Esophagus muscularis mucosa (tissue), 4 donors: ENCODE measurements around the gene DTX3.
A peak's percentile ranks its signal among the peaks of the same experiment; 100 is the strongest.

ENCODE experiments used
- CTCF ChIP-seq, 3 experiments: fragments of 200-600 bp in 2 of 3; fragments of 450-650 bp in 1 of 3; sonication (generic) in 2 of 3; IDR thresholded peaks; one replicate each; pipeline ENCODE4 v1.5.1; 2017 to 2019; ENCODE audit warnings: antibody characterized with exemption in 3 of 3, mild to moderate bottlenecking in 2 of 3, moderate library complexity in 1 of 3
- EP300 ChIP-seq: sonication (generic); formaldehyde crosslinking; IDR thresholded peaks from one replicate; pipeline ENCODE4 v1.6.1; 2017; ENCODE audit warnings: antibody characterized with exemption
- POLR2A ChIP-seq: fragments of 450-650 bp; IDR thresholded peaks from one replicate; pipeline ENCODE4 v1.6.1; 2017; ENCODE audit warnings: antibody characterized with exemption, moderate library complexity, mild to moderate bottlenecking, low read depth
- POLR2AphosphoS5 ChIP-seq, 2 donors: sonication (generic); formaldehyde crosslinking; IDR thresholded peaks; one replicate each; pipeline ENCODE4 v1.6.1; 2017; ENCODE audit warnings: antibody characterized with exemption in 2 of 2

DNA sequence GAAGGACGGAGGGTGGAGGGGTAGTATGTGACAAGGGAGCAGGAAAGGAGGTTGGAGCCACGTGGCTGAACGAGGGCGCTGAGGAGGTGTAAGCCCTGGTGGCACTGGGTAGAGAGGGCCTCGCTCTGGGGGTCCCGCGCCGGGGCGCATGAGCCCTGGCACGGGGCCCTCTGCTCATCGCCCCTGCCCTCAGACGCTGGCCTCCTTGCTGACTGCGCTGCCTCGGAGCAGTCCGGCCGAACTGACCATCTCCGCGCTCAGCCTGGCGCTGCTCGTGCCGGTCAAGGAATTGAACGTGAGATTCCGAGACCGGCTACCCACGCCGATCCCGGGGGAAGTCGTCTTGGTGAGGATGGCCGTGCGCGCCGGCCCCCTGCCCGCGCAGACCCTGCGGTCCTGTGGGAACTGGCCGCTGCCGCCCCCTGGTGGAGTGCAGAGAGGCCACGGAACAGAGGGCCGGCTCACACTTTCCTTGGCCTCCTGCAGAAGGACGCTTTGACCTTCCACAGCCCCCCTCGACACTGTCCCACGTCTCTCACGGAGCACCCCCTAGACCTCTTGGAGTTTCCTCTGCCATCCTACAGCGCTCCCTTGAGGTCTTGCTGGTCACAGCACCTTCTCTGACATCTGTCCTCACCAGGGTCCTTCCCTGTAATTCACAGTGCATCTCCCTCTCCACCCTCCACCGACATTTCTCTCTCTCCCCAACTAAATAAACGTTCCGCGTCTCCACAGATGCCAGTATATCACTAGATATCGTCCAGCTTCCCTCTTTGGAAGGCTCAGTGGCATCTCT, 17.1 kb downstream of the DTX3 start:
- TF ChIP-seq CTCF (IDR thresholded peaks at IDR 0.05) (peak; percentile 91 to 94 (median 93)), POLR2AphosphoS5 (IDR thresholded peaks at IDR 0.05) (peak; percentile 39 to 44), POLR2A (no peak), EP300 (no peak)
